DOHH2 (cell line): ENCODE data around the gene TUBB.

ENCODE experiments used
- H3F3A ChIP-seq: fragments of 200-600 bp; sonication (generic), shearing (Covaris generic); 2 replicates; pipeline ENCODE4 v1.6.0; 2016; ENCODE audit warnings: antibody characterized with exemption, mild to moderate bottlenecking; ENCODE audit not compliant: control insufficient read depth, insufficient read depth
- H3K27ac ChIP-seq: fragments of 200-600 bp; sonication (generic); 2 replicates; pipeline ENCODE4 v1.5.1; 2014; ENCODE audit warnings: low read depth, mild to moderate bottlenecking, low read length, moderate library complexity
- H3K27me3 ChIP-seq: fragments of 200-600 bp; sonication (generic); 2 replicates; pipeline ENCODE4 v1.6.1; 2014; ENCODE audit warnings: mild to moderate bottlenecking, low read length, mixed read lengths; ENCODE audit not compliant: control insufficient read depth
- H3K36me3 ChIP-seq: fragments of 200-600 bp; sonication (generic); 2 replicates; pipeline ENCODE4 v1.6.1; 2014; ENCODE audit warnings: mild to moderate bottlenecking, low read length, moderate library complexity, mixed read lengths; ENCODE audit not compliant: control insufficient read depth
- H3K4me1 ChIP-seq: fragments of 200-600 bp; sonication (generic); 2 replicates; pipeline ENCODE4 v1.6.1; 2014; ENCODE audit warnings: mild to moderate bottlenecking, low read length, mixed read lengths; ENCODE audit not compliant: control insufficient read depth
- H3K4me2 ChIP-seq: fragments of 200-600 bp; sonication (generic); 2 replicates; pipeline ENCODE4 v1.6.0; 2014; ENCODE audit warnings: mild to moderate bottlenecking, low read length, moderate library complexity
- H3K4me3 ChIP-seq: fragments of 200-600 bp; sonication (generic); 2 replicates; pipeline ENCODE4 v1.5.1; 2014; ENCODE audit warnings: mild to moderate bottlenecking, low read length, mixed read lengths
- H3K79me2 ChIP-seq: fragments of 200-600 bp; sonication (generic); 2 replicates; pipeline ENCODE4 v1.6.1; 2014; ENCODE audit warnings: mild to moderate bottlenecking, low read length, mixed read lengths; ENCODE audit not compliant: control insufficient read depth
- H3K9me2 ChIP-seq: fragments of 200-600 bp; sonication (generic); replicated peaks from 2 replicates; pipeline ENCODE4 v1.6.1; 2014; ENCODE audit warnings: mild to moderate bottlenecking, low read length, mixed read lengths; ENCODE audit not compliant: control insufficient read depth
- H3K9me3 ChIP-seq: fragments of 200-600 bp; sonication (generic); 2 replicates; pipeline ENCODE4 v1.6.1; 2014; ENCODE audit warnings: antibody characterized with exemption, low read length, mixed read lengths; ENCODE audit not compliant: control insufficient read depth, insufficient read depth
- H4K20me1 ChIP-seq: fragments of 200-600 bp; sonication (generic); 2 replicates; pipeline ENCODE4 v1.6.0; 2014; ENCODE audit warnings: low read depth, mild to moderate bottlenecking, antibody characterized with exemption, low read length, moderate library complexity; ENCODE audit not compliant: control insufficient read depth, insufficient read depth
- EZH2phosphoT487 ChIP-seq: fragments of 200-600 bp; sonication (generic); IDR thresholded peaks from 2 replicates; pipeline ENCODE4 v1.6.1; 2017; ENCODE audit warnings: borderline replicate concordance, mild to moderate bottlenecking, antibody characterized with exemption, low read length, moderate library complexity, mixed read lengths
- TF ChIP-seq, protein P1 (sequence below): fragments of 200-600 bp; sonication (generic); IDR thresholded peaks from one replicate; pipeline ENCODE4 v1.5.1; 2014; ENCODE audit warnings: antibody characterized with exemption, mild to moderate bottlenecking, low read depth, low read length; ENCODE audit not compliant: poor library complexity, severe bottlenecking

The TUBB gene

DNA sequence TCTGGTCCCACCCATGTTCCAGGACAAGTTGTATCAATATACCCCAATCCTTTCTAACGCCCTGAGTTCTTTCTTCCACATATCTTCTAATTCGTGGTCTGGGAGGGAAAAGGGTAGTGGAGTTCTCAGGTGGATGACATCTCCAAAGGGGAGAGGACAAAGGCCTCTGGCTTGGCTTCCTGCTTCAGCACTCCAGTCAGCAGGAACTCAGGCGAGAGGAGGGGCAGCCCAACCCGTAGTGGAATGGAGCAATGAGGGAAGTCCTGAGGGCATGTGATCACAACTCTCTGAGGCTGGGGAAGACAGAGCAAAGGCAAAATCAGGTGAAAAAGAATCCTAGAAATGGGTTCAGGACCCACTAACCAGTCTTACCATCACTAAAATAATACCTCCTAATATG, 19.8 kb upstream of the TUBB start:
- H3K79me2 ChIP-seq, result no peaks in the 10 kb centered on the region
- no peaks in the 10 kb centered on the region for H3K9me3 ChIP-seq
- H3K36me3 ChIP-seq, result peaks cover 48% of the 10 kb centered on the region
- H3F3A ChIP-seq, result no peaks in the 10 kb centered on the region; the same call in 1 of the 2 replicates
- no peaks in the 10 kb centered on the region for H3K4me1 ChIP-seq
- no peaks in the 10 kb centered on the region for H4K20me1 ChIP-seq
- H3K27me3 ChIP-seq, result no peaks in the 10 kb centered on the region
- no peak overlapping the region for H3K27ac ChIP-seq
- TF ChIP-seq, protein P1, sequence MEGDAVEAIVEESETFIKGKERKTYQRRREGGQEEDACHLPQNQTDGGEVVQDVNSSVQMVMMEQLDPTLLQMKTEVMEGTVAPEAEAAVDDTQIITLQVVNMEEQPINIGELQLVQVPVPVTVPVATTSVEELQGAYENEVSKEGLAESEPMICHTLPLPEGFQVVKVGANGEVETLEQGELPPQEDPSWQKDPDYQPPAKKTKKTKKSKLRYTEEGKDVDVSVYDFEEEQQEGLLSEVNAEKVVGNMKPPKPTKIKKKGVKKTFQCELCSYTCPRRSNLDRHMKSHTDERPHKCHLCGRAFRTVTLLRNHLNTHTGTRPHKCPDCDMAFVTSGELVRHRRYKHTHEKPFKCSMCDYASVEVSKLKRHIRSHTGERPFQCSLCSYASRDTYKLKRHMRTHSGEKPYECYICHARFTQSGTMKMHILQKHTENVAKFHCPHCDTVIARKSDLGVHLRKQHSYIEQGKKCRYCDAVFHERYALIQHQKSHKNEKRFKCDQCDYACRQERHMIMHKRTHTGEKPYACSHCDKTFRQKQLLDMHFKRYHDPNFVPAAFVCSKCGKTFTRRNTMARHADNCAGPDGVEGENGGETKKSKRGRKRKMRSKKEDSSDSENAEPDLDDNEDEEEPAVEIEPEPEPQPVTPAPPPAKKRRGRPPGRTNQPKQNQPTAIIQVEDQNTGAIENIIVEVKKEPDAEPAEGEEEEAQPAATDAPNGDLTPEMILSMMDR, result no peak
- TF ChIP-seq EZH2phosphoT487, result no peak
- no peaks in the 10 kb centered on the region for H3K9me2 ChIP-seq
- H3K4me3 ChIP-seq, result no peak overlapping the region
- H3K4me2 ChIP-seq, result no peak overlapping the region

DNA sequence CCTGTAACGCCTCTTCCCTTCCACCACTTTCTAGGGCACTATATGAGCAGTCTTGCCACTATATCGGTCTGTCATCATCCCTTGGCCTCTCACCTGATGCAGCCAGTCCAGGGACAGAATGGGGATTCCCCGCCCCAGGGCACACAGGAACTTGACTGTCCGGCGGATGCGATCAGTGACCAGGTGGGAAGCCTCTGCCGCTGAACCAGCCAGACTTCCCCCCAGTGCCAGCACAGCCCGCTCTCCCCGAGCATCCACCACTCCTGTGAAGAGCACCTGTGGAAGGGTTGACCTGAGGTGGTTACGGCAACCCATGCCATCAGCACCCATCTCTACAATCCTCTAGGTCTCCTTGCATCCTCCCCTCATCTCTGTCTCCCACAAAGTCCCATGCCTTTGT, 17.1 kb upstream of the TUBB start:
- no peak for TF ChIP-seq EZH2phosphoT487
- TF ChIP-seq, protein P1, result no peak
- Histone ChIP-seq H3K27me3 (no peaks in the 10 kb centered on the region), H3K9me3 (no peaks in the 10 kb centered on the region), H3K4me3 (no peak overlapping the region), H3K4me2 (no peak overlapping the region), H3F3A (peaks cover 4% of the 10 kb centered on the region), H3K36me3 (peaks cover 67% of the 10 kb centered on the region), H4K20me1 (no peaks in the 10 kb centered on the region), H3K9me2 (no peaks in the 10 kb centered on the region), H3K79me2 (no peaks in the 10 kb centered on the region), H3K27ac (no peak overlapping the region), H3K4me1 (no peaks in the 10 kb centered on the region)

DNA sequence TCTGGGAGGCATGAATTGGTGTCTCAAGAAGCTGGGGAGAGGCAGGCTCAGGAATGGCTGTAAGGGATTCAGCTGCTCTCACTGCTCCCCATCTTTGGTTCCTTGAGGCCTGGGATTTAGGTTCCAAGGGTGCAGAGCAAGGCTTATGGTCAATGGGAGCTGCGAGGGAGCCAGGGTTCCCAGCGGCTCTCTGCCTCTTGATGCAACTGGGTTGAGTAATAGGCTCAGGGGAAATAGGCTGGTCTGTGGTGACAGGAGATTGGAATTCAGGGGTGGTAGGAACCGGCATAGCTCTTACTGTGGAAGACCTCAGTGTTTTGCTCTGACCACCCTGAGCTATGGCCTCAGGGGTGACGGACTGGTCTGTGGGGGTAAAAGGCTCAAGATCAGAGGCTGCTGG, 16.3 kb upstream of the TUBB start:
- Histone ChIP-seq H3K27ac (no peak overlapping the region), H3K4me2 (no peak overlapping the region), H3K79me2 (no peaks in the 10 kb centered on the region), H3K9me3 (no peaks in the 10 kb centered on the region), H3K9me2 (no peaks in the 10 kb centered on the region), H3K4me3 (no peak overlapping the region), H3K27me3 (no peaks in the 10 kb centered on the region), H3K36me3 (peaks cover 69% of the 10 kb centered on the region), H3K4me1 (no peaks in the 10 kb centered on the region), H4K20me1 (no peaks in the 10 kb centered on the region), H3F3A (peaks cover 7% of the 10 kb centered on the region)
- TF ChIP-seq, protein P1, result no peak
- TF ChIP-seq EZH2phosphoT487, result no peak
